ENCODE results near the gene GLT6D1.

DNA sequence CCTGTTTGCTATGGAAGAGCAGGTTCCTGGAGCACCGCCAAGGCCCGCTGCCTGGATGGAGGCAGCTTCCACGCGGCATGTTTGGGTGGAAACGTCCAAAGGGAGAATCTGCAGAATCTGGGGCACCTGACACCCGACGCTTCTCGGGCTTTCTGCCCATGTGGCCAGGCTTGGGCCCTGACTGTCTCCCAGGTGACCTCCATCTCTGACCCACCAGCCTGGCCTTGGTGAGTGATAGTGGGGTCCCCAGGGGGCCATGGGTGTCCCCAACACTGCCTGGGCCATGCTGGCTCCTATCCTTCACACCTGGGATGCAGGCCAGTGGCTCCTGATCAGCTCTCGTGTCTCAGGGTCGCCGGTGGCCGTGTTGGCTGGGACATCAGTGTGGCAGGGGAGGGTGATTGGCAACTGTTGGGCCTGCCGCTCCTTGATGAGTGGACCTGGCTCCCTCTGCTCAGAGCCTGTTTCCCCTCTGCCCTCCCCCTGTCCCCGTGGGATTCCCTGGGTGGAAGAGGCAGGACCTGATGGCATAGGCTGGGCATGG lies 34.0 kb downstream of the GLT6D1 start:
- TF ChIP-seq, protein P1, sequence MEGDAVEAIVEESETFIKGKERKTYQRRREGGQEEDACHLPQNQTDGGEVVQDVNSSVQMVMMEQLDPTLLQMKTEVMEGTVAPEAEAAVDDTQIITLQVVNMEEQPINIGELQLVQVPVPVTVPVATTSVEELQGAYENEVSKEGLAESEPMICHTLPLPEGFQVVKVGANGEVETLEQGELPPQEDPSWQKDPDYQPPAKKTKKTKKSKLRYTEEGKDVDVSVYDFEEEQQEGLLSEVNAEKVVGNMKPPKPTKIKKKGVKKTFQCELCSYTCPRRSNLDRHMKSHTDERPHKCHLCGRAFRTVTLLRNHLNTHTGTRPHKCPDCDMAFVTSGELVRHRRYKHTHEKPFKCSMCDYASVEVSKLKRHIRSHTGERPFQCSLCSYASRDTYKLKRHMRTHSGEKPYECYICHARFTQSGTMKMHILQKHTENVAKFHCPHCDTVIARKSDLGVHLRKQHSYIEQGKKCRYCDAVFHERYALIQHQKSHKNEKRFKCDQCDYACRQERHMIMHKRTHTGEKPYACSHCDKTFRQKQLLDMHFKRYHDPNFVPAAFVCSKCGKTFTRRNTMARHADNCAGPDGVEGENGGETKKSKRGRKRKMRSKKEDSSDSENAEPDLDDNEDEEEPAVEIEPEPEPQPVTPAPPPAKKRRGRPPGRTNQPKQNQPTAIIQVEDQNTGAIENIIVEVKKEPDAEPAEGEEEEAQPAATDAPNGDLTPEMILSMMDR (IDR thresholded peaks at IDR 0.05): no peak
- no peak for TF ChIP-seq POLR2A (IDR thresholded peaks at IDR 0.05)
